ENCODE results near the gene ZCCHC24.
A peak's percentile ranks its signal among the peaks of the same experiment; 100 is the strongest.

Gene ZCCHC24

GRCh38 chr10:79482304-79482703, 36.9 kb upstream of the ZCCHC24 start:
- no peak for DNase-seq (ENCODE audit: low read depth)
- no peak overlapping the region for H3K4me3 ChIP-seq (ENCODE audit: low read length)
- no peak for TF ChIP-seq CTCF (conservative IDR thresholded peaks at IDR 0.05; ENCODE audit: low read length)

- DNase-seq (ENCODE audit: low read depth) = peak; percentile 21
- no peak for TF ChIP-seq CTCF (conservative IDR thresholded peaks at IDR 0.05; ENCODE audit: low read length)
- no peak overlapping the region for H3K4me3 ChIP-seq (ENCODE audit: low read length)
Measured at GRCh38 chr10:79479283-79479909, 34.0 kb upstream of the ZCCHC24 start.

- no peak for DNase-seq (ENCODE audit: low read depth)
- H3K4me3 ChIP-seq (ENCODE audit: low read length) = no peak overlapping the region
- TF ChIP-seq CTCF (conservative IDR thresholded peaks at IDR 0.05; ENCODE audit: low read length) = no peak
Measured at GRCh38 chr10:79477456-79477855, 32.0 kb upstream of the ZCCHC24 start.

- no peak for DNase-seq (ENCODE audit: low read depth)
- no peak for TF ChIP-seq CTCF (conservative IDR thresholded peaks at IDR 0.05; ENCODE audit: low read length)
- H3K4me3 ChIP-seq (ENCODE audit: low read length) = no peak overlapping the region
Measured at GRCh38 chr10:79476645-79477044, 31.2 kb upstream of the ZCCHC24 start.

- TF ChIP-seq CTCF (conservative IDR thresholded peaks at IDR 0.05; ENCODE audit: low read length) = no peak
- no peak overlapping the region for H3K4me3 ChIP-seq (ENCODE audit: low read length)
- DNase-seq (ENCODE audit: low read depth) = no peak
Measured at GRCh38 chr10:79475877-79476276, 30.5 kb upstream of the ZCCHC24 start.

- no peak overlapping the region for H3K4me3 ChIP-seq (ENCODE audit: low read length)
- TF ChIP-seq CTCF (conservative IDR thresholded peaks at IDR 0.05; ENCODE audit: low read length) = no peak
- DNase-seq (ENCODE audit: low read depth) = no peak
Measured at GRCh38 chr10:79475119-79475653, 29.8 kb upstream of the ZCCHC24 start.

- TF ChIP-seq CTCF (conservative IDR thresholded peaks at IDR 0.05; ENCODE audit: low read length) = no peak
- no peak for DNase-seq (ENCODE audit: low read depth)
- no peak overlapping the region for H3K4me3 ChIP-seq (ENCODE audit: low read length)
Measured at GRCh38 chr10:79473496-79474095, 28.2 kb upstream of the ZCCHC24 start.
